HCT116 (cell line): Measurements from ENCODE around the gene ABTB2. TPM values are rescaled to one million over a fixed set of nuclear protein-coding genes. Genes with fewer than 3 reads are reported as not detected.

Source experiments
- ATAC-seq: fragments of 200-7000 bp; cut with Tn5 transposase; 2 replicates; pipeline ENCODE4 v1.9.1; 2020; ENCODE audit warnings: mild to moderate bottlenecking, moderate library complexity
- BruUV-seq: library from RNA; stranded (reverse); fragments of 400-500 nt; replicated peaks from 2 replicates; lab custom pipeline; 2021; lab: Mats Ljungman, UMichigan
- CTCF ChIA-PET: fragments of 300-600 bp; sonication (Branson Sonifier 250); formaldehyde crosslinking; loops from one replicate; lab custom pipeline; 2021; ENCODE audit warnings: antibody characterized with exemption; lab: Charles Lee
- POLR2A ChIA-PET: fragments of 300-600, 350-600 bp; sonication (Branson Sonifier 250); formaldehyde crosslinking; loops from one replicate; lab custom pipeline; 2021; ENCODE audit warnings: antibody characterized with exemption; lab: Charles Lee
- RAD21 ChIA-PET, 2 experiments: fragments of 300-600 bp; sonication (Branson Sonifier 250); formaldehyde crosslinking; loops; one replicate each; lab custom pipeline; 2023; ENCODE audit warnings: low total read pairs in 2 of 2; ENCODE audit not compliant: uncharacterized antibody in 2 of 2, unreplicated experiment in 2 of 2, low non-redundant PET in 1 of 2; lab: Charles Lee
- DNase-seq: peaks from one replicate; pipeline ENCODE4 v3.0.0-alpha.2; 2010; ENCODE audit warnings: low read depth, low spot score
- H2AFZ ChIP-seq: fragments of 200-600 bp; shearing (Covaris generic), sonication (generic); 2 replicates; pipeline ENCODE4 v1.6.1; 2017; ENCODE audit warnings: low read depth, mixed run types, mixed read lengths, antibody characterized with exemption, low read length; ENCODE audit not compliant: poor library complexity, severe bottlenecking
- H3K27ac ChIP-seq: 2 replicates; pipeline ENCODE4 v1.5.1; 2012; ENCODE audit warnings: low read depth, low read length
- H3K27me3 ChIP-seq: fragments of 200-600 bp; sonication (generic); 2 replicates; pipeline ENCODE4 v1.6.1; 2016; ENCODE audit warnings: mixed run types, low read length, mixed read lengths; ENCODE audit not compliant: insufficient read depth
- H3K36me3 ChIP-seq, 2 experiments: fragments of 200-500 bp in 1 of 2; fragments of 200-600 bp in 1 of 2; sonication (Bioruptor generic) in 1 of 2; sonication (generic) in 1 of 2; 2 replicates each; pipeline versions ENCODE4 v1.5.1 to v1.6.1; 2014 to 2016; ENCODE audit warnings: low read length in 2 of 2, inconsistent platforms in 1 of 2, mixed read lengths in 1 of 2, mixed run types in 1 of 2; ENCODE audit not compliant: insufficient read depth in 2 of 2, control insufficient read depth in 1 of 2
- H3K4me1 ChIP-seq, 2 experiments: fragments of 200-600 bp in 1 of 2; sonication (generic) in 1 of 2; 2 replicates each; pipeline versions ENCODE4 v1.5.1 to v1.6.1; 2012 to 2017; ENCODE audit warnings: low read length in 2 of 2, inconsistent platforms in 1 of 2, mild to moderate bottlenecking in 1 of 2, mixed read lengths in 1 of 2, mixed run types in 1 of 2, moderate library complexity in 1 of 2; ENCODE audit not compliant: insufficient read depth in 2 of 2, control insufficient read depth in 1 of 2
- H3K4me2 ChIP-seq: fragments of 200-600 bp; sonication (generic); 2 replicates; pipeline ENCODE4 v1.6.1; 2017; ENCODE audit warnings: mixed run types, low read length, mixed read lengths
- H3K4me3 ChIP-seq, 2 experiments: fragments of 200-600 bp in 1 of 2; sonication (generic) in 1 of 2; replicated peaks in 1 of 2; 2 replicates each; pipeline ENCODE4 v1.5.1; 2011 to 2016; ENCODE audit warnings: low read length in 2 of 2, control low read depth in 1 of 2, low read depth in 1 of 2, mild to moderate bottlenecking in 1 of 2, mixed read lengths in 1 of 2, mixed run types in 1 of 2
- H3K79me2 ChIP-seq: fragments of 200-600 bp; sonication (generic); 2 replicates; pipeline ENCODE4 v1.6.1; 2017; ENCODE audit warnings: mild to moderate bottlenecking, mixed run types, low read length, moderate library complexity, mixed read lengths; ENCODE audit not compliant: insufficient read depth
- H3K9ac ChIP-seq: fragments of 200-600 bp; sonication (generic); 2 replicates; pipeline ENCODE4 v1.6.1; 2016; ENCODE audit warnings: low read length, mixed read lengths
- H3K9me2 ChIP-seq: fragments of 200-600 bp; sonication (generic), shearing (Covaris generic); 2 replicates; pipeline ENCODE4 v1.6.1; 2017; ENCODE audit warnings: mixed run types, mild to moderate bottlenecking, moderate library complexity; ENCODE audit not compliant: insufficient read depth
- H3K9me3 ChIP-seq, 2 experiments: fragments of 200-500 bp in 1 of 2; fragments of 200-600 bp in 1 of 2; sonication (Bioruptor generic) in 1 of 2; sonication (generic) in 1 of 2; 2 replicates each; pipeline ENCODE4 v1.6.1; 2014 to 2017; ENCODE audit warnings: low read length in 2 of 2, mixed read lengths in 2 of 2, inconsistent platforms in 1 of 2, low read depth in 1 of 2, mild to moderate bottlenecking in 1 of 2, mixed run types in 1 of 2, moderate library complexity in 1 of 2; ENCODE audit not compliant: control insufficient read depth in 1 of 2, insufficient read depth in 1 of 2
- H4K20me1 ChIP-seq: fragments of 200-600 bp; sonication (generic), shearing (Covaris generic); 2 replicates; pipeline ENCODE4 v1.6.1; 2017; ENCODE audit warnings: mixed run types, mild to moderate bottlenecking, moderate library complexity; ENCODE audit not compliant: insufficient read depth
- CBX3 ChIP-seq: IDR thresholded peaks from 2 replicates; pipeline ENCODE4 v1.6.1; 2012; ENCODE audit warnings: low read depth
- CEBPB ChIP-seq: IDR thresholded peaks from 2 replicates; pipeline ENCODE4 v1.6.1; 2012; ENCODE audit warnings: low read depth
- EGR1 ChIP-seq: IDR thresholded peaks from 2 replicates; pipeline ENCODE4 v1.6.1; 2012; ENCODE audit warnings: low read depth
- EZH2phosphoT487 ChIP-seq: fragments of 200-600 bp; IDR thresholded peaks from 2 replicates; pipeline ENCODE4 v1.6.1; 2018; ENCODE audit warnings: antibody characterized with exemption, borderline replicate concordance
- FOSL1 ChIP-seq: IDR thresholded peaks from 2 replicates; pipeline ENCODE4 v1.6.1; 2012; ENCODE audit warnings: low read depth
- JUND ChIP-seq: IDR thresholded peaks from 2 replicates; pipeline ENCODE4 v1.6.1; 2012
- POLR2A ChIP-seq: IDR thresholded peaks from 2 replicates; pipeline ENCODE4 v1.7.0; 2011; ENCODE audit warnings: borderline replicate concordance; ENCODE audit not compliant: insufficient read depth, insufficient read length; ENCODE audit errors: extremely low read depth
- POLR2AphosphoS5 ChIP-seq: IDR thresholded peaks from 2 replicates; pipeline ENCODE4 v1.6.1; 2011; ENCODE audit warnings: mild to moderate bottlenecking, low read depth, low read length, moderate library complexity
- SP1 ChIP-seq: IDR thresholded peaks from 2 replicates; pipeline ENCODE4 v1.6.1; 2012; ENCODE audit warnings: low read depth
- TCF7L2 ChIP-seq: IDR thresholded peaks from 2 replicates; pipeline ENCODE4 v1.7.0; 2011; ENCODE audit warnings: borderline replicate concordance, inconsistent platforms; ENCODE audit not compliant: insufficient read depth, insufficient read length; ENCODE audit errors: extremely low read depth
- YY1 ChIP-seq: IDR thresholded peaks from 2 replicates; pipeline ENCODE4 v1.6.1; 2011; ENCODE audit warnings: low read length, low read depth, moderate library complexity, mild to moderate bottlenecking; ENCODE audit not compliant: insufficient replicate concordance; ENCODE audit errors: extremely low read depth
- ZFX ChIP-seq: fragments of 450-650 bp; IDR thresholded peaks from 2 replicates; pipeline ENCODE4 v1.6.1; 2017
- intact Hi-C: fragments of 100-400 bp; cut with micrococcal nuclease; formaldehyde crosslinking; loops from 2 replicates; pipeline ENCODE4 v1.10.0; 2022
- total RNA-seq: library from RNA; stranded (reverse); gene quantifications from one replicate; pipeline ENCODE4 v1.2.1, GENCODE V29; 2021; ENCODE audit not compliant: unreplicated experiment
- TF ChIP-seq, protein P1 (sequence below): IDR thresholded peaks from 2 replicates; pipeline ENCODE4 v1.6.1; 2012; ENCODE audit warnings: low read depth
- TF ChIP-seq, protein P2 (sequence below): IDR thresholded peaks from 2 replicates; pipeline ENCODE4 v1.6.1; 2012
- TF ChIP-seq, protein P3 (sequence below): IDR thresholded peaks from 2 replicates; pipeline ENCODE4 v1.6.1; 2012
- TF ChIP-seq, protein P4 (sequence below): IDR thresholded peaks from 2 replicates; pipeline ENCODE4 v1.6.1; 2011; ENCODE audit warnings: mild to moderate bottlenecking, low read length, moderate library complexity; ENCODE audit not compliant: insufficient replicate concordance; ENCODE audit errors: extremely low read depth

ABTB2 gene
- total RNA-seq, 1 experiment from 2014 or later: 6.8 TPM

DNA sequence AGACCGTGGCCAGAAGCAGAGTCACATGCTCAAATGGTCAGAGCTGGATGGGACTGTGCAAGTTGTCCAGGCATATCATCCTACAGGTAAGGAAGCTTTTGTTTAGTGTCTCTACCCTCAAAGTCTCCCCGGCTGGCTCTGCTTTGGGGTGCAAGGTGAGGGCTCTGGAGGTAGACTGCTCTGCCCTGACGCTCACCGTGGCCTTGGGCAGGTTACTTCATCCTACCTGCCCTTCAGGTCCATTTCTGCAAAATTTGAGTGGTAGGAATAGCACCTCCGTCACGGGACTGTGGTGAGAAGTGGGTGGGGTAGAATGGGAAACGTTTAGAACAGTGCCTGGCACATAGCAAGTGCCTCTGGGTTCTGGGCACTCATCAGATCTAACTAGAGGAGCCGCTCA, 210.2 kb downstream of the ABTB2 start:
- Histone ChIP-seq H4K20me1 (no peaks in the 10 kb centered on the region), H3K27ac (no peak overlapping the region), H3K79me2 (peaks cover 5% of the 10 kb centered on the region; the same call in 1 of the 2 replicates), H3K9me3 (no peaks in the 10 kb centered on the region), H3K4me3 (no peak overlapping the region), H3K36me3 (peaks cover 49 to 58% of the 10 kb centered on the region in 2 experiments), H3K9me2 (no peaks in the 10 kb centered on the region), H2AFZ (no peak overlapping the region), H3K9ac (no peak overlapping the region), H3K27me3 (no peaks in the 10 kb centered on the region), H3K4me2 (no peak overlapping the region), H3K4me1 (no peaks in the 10 kb centered on the region)
- CTCF ChIA-PET: no interaction called here
- ATAC-seq: no peak
- RAD21 ChIA-PET: no interaction called here
- no peak for TF ChIP-seq TCF7L2
- no peak for TF ChIP-seq YY1
- BruUV-seq: no TSS peak
- intact Hi-C loops: no loop called here
- POLR2A ChIA-PET: no interaction called here
- no peak for DNase-seq

DNA sequence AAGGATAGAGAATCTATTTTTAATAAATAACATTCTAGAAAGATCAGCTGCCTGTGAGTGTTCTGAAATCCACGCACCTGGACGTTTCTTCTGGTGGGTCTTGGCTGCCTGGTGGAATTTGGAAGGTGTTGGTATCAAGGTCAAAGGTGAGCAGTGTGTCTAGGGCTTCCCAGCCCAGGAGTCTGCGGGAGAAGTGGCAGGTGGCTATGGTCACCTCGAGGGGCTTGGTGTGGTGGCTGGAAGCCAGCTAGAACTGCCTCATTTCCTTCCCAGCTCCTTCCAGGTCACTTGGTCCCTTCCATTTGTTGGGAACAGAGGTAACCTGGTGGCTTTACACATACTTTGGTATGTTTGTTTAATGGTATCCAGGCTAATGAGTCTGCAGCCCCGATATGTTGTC, 210.9 kb downstream of the ABTB2 start:
- no peak overlapping the region for H2AFZ ChIP-seq
- ChIA-PET RAD21 (interaction anchor here in 1 of 2 experiments (0.6 kb wide), 1 partner anchor 28 kb away, joined by 3 read pairs; no protein-coding TSS in a partner anchor), POLR2A (no interaction called here), CTCF (no interaction called here)
- H3K4me1 ChIP-seq: no peaks in the 10 kb centered on the region
- H4K20me1 ChIP-seq: 0 out of 2 replicates have a peak, but pooled peaks cover 1% of the 10 kb centered on the region
- no peak overlapping the region for H3K4me2 ChIP-seq
- H3K9ac ChIP-seq: no peak overlapping the region
- no peak for ATAC-seq
- H3K27ac ChIP-seq: no peak overlapping the region
- intact Hi-C loops: no loop called here
- DNase-seq: no peak
- BruUV-seq: no TSS peak
- no peaks in the 10 kb centered on the region for H3K9me2 ChIP-seq
- no peak overlapping the region for H3K4me3 ChIP-seq
- peaks cover 52 to 63% of the 10 kb centered on the region in 2 experiments for H3K36me3 ChIP-seq
- H3K27me3 ChIP-seq: no peaks in the 10 kb centered on the region
- no peaks in the 10 kb centered on the region for H3K9me3 ChIP-seq
- H3K79me2 ChIP-seq: peaks cover 5% of the 10 kb centered on the region; the same call in 1 of the 2 replicates
- TF ChIP-seq, protein P1, sequence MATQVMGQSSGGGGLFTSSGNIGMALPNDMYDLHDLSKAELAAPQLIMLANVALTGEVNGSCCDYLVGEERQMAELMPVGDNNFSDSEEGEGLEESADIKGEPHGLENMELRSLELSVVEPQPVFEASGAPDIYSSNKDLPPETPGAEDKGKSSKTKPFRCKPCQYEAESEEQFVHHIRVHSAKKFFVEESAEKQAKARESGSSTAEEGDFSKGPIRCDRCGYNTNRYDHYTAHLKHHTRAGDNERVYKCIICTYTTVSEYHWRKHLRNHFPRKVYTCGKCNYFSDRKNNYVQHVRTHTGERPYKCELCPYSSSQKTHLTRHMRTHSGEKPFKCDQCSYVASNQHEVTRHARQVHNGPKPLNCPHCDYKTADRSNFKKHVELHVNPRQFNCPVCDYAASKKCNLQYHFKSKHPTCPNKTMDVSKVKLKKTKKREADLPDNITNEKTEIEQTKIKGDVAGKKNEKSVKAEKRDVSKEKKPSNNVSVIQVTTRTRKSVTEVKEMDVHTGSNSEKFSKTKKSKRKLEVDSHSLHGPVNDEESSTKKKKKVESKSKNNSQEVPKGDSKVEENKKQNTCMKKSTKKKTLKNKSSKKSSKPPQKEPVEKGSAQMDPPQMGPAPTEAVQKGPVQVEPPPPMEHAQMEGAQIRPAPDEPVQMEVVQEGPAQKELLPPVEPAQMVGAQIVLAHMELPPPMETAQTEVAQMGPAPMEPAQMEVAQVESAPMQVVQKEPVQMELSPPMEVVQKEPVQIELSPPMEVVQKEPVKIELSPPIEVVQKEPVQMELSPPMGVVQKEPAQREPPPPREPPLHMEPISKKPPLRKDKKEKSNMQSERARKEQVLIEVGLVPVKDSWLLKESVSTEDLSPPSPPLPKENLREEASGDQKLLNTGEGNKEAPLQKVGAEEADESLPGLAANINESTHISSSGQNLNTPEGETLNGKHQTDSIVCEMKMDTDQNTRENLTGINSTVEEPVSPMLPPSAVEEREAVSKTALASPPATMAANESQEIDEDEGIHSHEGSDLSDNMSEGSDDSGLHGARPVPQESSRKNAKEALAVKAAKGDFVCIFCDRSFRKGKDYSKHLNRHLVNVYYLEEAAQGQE: no peak
- no peak for TF ChIP-seq CBX3
- no peak for TF ChIP-seq POLR2A
- TF ChIP-seq EZH2phosphoT487: no peak
- no peak for TF ChIP-seq TCF7L2
- TF ChIP-seq ZFX: no peak
- TF ChIP-seq, protein P2, sequence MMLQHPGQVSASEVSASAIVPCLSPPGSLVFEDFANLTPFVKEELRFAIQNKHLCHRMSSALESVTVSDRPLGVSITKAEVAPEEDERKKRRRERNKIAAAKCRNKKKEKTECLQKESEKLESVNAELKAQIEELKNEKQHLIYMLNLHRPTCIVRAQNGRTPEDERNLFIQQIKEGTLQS: no peak
- no peak for TF ChIP-seq FOSL1
- no peak for TF ChIP-seq CEBPB
- TF ChIP-seq EGR1: no peak
- no peak for TF ChIP-seq POLR2AphosphoS5
- no peak for TF ChIP-seq SP1
- TF ChIP-seq JUND: no peak
- TF ChIP-seq, protein P3, sequence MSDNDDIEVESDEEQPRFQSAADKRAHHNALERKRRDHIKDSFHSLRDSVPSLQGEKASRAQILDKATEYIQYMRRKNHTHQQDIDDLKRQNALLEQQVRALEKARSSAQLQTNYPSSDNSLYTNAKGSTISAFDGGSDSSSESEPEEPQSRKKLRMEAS: no peak
- TF ChIP-seq, protein P4, sequence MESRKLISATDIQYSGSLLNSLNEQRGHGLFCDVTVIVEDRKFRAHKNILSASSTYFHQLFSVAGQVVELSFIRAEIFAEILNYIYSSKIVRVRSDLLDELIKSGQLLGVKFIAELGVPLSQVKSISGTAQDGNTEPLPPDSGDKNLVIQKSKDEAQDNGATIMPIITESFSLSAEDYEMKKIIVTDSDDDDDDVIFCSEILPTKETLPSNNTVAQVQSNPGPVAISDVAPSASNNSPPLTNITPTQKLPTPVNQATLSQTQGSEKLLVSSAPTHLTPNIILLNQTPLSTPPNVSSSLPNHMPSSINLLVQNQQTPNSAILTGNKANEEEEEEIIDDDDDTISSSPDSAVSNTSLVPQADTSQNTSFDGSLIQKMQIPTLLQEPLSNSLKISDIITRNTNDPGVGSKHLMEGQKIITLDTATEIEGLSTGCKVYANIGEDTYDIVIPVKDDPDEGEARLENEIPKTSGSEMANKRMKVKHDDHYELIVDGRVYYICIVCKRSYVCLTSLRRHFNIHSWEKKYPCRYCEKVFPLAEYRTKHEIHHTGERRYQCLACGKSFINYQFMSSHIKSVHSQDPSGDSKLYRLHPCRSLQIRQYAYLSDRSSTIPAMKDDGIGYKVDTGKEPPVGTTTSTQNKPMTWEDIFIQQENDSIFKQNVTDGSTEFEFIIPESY: no peak
